ENCODE results near the gene APBA3.
"Not testable (repeated sequence)": the region's sequence is repeated elsewhere in the genome, so short reads cannot be mapped to it uniquely, and the experiment has no call there.

APBA3 gene

DNA sequence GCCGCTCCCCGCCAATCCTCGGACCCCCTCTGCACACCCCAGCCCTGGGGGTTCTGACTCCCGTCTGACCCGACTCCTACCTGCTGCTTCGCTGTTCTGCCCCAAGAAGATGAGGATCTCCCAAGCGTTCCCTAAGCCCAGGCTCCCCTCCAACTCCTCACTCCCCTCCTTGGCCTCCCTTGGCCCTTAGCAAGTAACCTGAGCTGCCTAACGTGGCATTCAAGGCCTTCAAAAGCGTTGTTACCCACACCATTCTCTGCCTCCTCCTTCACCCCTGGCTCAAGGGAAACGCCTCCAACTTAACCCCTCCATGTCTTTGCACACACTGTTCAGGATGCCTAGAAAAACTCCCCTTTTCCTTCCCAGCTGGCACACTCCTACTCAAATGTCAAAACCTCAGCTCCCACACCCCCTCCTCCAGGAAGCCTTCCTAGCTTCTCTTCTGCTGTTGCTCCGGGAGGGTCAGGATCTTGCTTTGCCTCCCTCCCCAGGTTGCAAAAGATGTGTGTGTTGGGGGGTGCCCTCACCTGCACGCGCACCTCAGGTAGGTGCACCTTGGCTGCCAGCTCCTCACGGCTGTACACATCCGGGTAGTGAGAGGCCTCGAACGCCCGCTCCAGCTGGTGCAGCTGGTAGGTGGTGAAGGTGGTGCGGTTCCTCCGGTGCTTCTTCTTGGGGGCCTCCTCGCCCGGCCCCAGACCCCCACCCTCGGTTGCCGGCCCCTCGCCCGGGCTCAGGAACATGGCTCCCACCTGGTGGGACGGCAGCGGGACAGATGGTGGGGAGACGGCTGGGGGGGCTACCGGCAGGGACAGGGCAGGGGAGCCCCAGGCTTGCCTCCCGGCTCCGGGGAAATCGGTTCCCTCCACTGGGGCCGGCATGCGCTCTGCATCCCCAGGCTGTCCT is 9.8 kb upstream of the APBA3 start:
- DNase-seq (ENCODE audit: low spot score): no peak

DNA sequence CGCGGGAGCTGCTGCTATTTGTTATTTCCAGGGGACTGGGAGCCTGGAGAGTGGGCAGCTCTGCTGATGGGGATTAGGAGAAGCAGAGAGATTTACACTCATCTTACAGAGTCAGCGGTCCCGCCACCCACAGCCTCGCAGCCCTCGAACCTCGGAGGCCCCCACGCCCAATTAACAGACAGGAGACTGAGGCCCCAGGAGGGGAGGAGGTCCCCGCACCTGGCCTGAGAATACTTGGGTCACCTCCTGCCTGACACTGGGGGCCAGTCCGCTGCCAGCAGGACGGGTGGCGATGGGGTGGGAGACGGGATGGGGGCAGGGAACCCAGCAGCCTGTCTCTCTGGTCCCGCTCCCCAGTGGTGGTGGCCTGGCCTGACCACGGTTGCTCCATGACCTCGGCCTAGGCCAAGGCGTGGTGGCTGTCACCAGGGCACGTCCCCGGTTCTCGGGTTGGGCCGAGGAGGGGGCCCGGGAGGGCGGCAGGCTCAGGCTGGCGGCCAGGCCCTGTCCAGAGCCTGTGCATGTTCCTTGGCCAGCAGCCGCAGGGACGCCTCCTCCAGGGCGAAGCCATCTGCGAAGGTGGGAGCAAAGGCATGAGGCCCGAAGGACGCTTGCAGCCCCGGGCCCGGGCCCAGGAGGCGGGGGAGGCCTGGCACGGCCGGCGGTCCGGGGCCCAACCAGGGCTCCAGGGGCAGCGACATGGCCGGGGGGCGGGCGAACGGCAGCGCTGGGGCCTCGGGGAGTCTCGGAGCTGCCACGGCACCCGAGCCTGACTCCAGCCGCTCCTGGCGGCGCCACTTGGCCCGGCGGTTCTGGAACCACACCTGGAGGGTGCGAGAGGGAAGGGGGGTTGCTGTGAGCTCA is 8.9 kb upstream of the APBA3 start:
- DNase-seq (ENCODE audit: low spot score): no peak

DNA sequence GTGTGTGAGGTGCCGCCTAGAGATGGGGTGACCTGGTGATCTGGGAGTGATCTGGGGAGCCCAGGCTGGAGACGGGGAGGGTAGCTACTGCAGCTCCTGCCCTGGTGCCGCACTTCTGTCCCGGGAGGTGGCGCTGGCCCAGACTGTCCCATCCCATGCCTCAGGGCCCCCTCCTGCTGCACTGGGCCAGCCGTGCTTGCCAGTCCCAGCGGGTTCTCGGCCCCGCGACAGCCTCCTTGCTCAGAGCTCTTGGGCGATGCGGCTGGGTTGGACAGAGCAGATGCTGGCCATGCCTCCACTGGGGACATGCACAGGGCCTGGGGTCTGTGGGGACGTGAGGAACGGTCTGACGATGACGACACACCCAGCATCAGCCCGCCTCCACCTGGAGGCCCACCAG is 8.0 kb upstream of the APBA3 start:
- no peak for DNase-seq (ENCODE audit: low spot score)

- DNase-seq (ENCODE audit: low spot score): no peak
These were observed 7.2 kb upstream of the APBA3 start for GRCh38 chr19:3768748-3769099.

DNA sequence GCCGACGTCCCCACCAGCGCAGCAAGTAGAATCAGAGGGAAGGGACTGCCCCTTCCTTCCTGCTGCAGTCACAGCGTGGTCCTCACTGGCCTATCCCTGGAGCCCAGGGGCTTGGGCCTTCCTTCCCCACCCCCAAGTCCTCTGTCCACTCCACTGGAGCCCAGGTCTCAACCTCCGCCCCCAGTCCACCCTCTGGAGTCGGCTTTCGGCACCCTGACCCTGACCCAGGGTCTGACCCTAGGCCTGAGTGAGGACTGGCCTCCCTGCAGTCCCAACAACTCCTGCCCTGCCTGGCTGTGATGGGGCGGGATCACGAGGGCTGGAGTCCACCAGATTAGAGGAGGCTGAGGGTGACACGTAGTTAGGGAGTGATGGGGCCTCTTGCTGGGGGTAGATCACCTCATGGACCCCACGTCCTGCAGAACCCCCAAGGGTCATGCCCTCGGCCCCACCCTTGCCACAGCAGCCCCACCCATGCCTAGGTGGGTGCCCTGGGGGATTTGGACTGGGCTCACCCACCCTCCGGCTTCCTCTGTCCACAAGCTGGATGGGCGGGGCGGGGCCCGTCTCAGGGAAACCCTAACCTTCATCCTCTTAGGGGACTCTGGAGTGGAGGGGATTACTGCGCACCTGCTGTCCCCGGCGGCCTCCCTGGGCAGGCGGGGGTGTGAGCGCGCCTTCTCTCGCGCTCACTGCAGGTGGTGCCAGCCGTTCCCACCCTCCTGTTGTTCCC is 6.7 kb upstream of the APBA3 start:
- DNase-seq (ENCODE audit: low spot score): no peak

DNA sequence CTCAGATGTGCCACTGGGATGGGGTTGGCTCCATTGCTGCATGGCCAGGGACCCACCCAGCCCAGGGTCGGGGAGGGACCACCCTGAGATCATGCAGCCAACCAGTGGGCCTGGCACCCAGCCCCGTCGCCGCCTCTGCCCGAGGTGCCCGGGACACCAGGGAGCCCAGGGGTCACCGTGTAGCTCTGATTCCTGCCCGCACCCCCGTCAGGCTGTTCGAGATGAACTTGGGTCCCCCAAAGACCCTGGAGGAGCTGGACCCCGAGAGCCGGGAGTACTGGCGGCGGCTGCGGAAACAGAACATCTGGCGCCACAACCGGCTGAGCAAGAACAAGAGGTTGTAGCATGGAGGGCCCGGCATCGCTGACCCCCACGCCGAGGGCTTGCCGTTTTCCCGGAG is 5.6 kb upstream of the APBA3 start:
- DNase-seq (ENCODE audit: low spot score): no peak

DNA sequence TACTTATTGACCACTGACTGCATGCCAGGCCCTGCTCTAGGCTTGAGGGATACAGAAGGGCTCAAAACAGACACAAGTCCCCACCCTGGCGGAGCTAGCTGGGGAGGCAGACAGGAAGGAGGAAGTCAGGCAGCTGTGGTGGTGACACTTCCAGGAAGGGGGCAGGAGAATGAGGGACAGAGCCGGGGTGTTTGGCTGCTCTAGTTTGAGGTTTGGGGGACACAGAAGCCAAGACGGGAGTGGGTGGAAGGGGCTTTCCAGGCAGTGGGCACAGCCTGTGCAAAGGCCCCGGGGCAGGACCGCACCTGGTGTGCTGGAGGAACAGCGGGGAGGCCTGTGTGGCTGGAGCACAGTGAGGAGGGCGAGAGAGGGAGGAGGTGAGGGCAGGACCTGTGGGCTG is 5.0 kb upstream of the APBA3 start:
- no peak for DNase-seq (ENCODE audit: low spot score)

DNA sequence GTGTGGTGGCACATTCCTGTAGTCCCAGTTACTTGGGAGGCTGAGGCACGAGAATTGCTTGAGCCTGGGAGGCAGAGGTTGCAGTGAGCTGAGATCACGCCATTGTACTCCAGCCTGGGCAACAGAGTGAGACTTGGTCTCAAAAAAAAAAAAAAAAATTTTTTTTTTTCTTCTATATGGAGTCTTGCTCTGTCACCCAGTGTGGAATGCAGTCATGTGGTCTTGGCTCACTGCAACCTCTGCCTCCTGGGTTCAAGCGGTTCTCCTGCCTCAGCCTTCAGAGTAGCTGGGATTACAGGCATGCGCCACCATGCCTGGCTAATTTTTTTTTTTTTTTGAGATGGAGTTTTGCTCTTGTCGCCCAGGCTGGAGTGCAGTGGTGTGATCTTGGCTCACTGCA is 4.3 kb upstream of the APBA3 start:
- not testable (repeated sequence) for DNase-seq (ENCODE audit: low spot score)

DNA sequence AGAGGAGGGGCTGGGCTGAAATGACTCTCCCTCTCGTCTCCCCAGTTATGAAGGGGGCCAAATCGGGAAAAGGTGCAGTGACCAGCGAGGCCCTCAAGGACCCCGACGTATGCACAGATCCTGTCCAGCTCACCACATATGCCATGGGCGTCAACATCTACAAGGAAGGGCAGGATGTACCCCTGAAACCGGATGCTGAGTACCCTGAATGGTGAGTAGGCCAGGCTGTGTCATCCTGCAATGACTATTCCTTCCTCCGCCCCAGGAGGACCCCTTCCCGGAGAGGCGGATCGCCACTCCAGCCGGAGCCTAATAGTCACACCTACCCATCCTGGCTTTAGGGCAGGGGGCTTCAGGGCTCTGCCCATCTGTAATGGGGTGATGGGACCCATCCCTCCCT is 3.6 kb upstream of the APBA3 start:
- no peak for DNase-seq (ENCODE audit: low spot score)

GRCh38 chr19:3762501-3763459 is 1.3 kb upstream of the APBA3 start, which contains the start of gene MRPL54:
TSS of gene MRPL54 (plus strand) at chr19:3762682. CDS start at chr19:3762701, 19 bp downstream.
- DNase-seq (ENCODE audit: low spot score): peak; percentile 100

DNA sequence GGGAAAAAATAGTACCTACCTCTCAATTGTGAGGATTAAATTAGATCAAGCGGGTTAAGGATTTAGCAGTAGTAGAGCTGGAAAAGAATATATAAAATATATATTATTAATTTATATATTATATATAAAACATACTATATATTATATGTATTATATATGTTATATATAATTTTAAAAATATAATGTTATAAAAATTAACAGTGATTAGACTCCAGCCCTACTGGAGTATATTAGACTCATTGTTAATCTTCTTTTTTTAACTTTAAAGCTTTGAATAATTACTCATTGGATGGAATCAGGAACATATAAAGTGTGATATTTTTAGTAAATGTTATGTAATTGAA is 610 bp upstream of the APBA3 start:
- DNase-seq (ENCODE audit: low spot score): no peak

DNA sequence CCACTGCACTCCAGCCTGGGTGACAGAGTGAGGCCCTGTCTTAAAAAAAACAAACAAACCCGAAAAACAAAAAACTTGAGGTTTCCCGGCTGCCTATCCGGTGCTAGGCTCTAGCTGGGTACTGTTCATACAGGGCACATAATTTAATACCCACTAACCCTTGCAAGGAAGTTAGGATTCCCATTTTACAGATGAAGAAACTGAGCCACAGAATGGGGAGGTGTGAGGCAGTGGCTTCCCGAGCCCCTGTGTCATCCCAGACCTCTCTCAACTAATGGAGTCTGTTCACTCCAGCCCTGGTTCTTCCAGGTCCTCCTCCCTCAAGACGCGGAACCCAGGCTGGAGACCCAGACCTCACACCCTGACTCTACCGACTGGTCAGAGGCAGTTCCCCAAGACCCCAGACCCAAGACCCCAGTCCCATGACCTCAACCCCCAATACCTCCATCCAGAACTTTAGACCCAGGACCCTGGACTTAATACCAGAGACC is 576 bp downstream of the APBA3 start:
- DNase-seq (ENCODE audit: low spot score): peak; percentile 36

DNA sequence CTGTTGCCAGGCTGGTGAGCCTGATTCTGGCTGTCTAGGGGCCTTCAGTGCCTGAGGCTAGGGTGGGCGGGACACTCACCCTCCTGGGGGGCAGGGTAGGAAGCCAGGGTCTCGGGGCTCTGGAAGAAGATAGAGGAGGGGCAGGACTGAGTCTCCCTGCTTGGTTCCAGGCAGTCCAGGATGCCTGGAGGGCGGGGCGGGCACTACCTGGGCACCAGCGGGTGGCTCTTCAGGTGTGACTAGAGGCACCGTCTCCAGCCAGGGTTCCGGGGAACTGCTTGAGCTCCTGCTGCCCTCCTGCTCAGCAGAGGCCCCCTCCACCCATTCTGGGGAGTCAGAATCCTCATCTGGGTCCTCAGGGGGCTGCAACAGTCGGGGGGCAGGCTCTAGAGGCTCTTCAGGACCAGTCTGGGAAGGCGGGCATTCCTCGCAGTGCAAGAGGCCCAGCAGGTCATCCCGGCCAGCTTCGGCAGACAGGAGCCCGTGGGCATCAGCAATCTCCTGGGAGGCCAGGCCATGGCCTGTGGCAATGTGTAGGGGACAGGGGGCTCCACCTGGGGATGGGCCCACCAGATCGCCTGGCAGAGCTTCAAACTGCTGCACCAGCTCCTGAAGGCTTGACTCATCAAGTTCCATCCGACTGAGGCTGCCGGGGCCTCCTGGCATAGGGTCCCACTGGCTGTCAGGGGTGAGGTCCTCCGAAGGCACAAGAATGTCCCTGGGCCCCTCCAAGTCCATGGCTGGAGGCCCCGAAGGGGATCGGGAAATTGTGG is 1.8 kb downstream of the APBA3 start:
- DNase-seq (ENCODE audit: low spot score): no peak

- DNase-seq (ENCODE audit: low spot score): not testable (repeated sequence)
These were observed 3.2 kb downstream of the APBA3 start for GRCh38 chr19:3758297-3758696.

DNA sequence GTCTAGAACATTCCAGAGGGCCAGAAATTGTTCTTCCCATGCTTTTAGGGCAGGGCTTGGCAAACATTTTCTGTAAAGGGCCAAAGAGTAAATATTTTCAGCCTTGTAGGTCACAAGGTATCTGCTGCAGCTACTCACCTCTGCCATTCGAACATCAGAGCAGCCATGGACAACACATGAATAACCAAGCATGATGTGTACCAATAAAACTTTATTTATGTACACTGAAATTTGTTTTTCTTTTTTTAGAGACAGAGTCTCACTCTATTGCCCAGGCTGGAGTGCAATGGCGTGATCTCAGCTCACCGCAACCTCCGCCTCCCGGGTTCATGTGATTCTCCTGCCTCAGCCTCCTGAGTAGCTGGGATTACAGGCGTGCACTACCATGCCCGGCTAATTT is 3.8 kb downstream of the APBA3 start:
- DNase-seq (ENCODE audit: low spot score): not testable (repeated sequence)

- no peak for DNase-seq (ENCODE audit: low spot score)
These were observed 7.7 kb downstream of the APBA3 start for GRCh38 chr19:3753631-3754410.

DNA sequence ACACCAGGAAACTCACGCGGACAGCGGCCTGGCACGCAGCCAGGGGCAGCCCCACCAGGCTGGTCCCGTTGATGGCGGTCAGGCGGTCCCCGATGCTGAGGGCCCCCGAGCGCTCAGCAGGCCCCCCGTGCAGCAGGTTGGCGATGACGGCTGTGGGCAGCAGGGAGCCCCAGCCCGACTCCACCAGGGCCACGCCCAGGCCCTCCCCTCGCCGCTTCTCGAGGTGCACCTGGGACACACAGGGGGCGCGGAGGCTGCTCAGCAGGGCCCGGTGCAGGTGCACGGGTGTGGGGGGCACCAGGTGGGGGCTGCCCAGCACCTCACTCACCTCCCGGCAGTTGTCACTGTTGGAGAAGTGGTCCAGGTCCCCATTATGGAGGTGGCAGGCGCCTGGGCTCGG is 9.0 kb downstream of the APBA3 start:
- DNase-seq (ENCODE audit: low spot score): no peak

- no peak for DNase-seq (ENCODE audit: low spot score)
These were observed 10.3 kb downstream of the APBA3 start for GRCh38 chr19:3751236-3751635.

DNA sequence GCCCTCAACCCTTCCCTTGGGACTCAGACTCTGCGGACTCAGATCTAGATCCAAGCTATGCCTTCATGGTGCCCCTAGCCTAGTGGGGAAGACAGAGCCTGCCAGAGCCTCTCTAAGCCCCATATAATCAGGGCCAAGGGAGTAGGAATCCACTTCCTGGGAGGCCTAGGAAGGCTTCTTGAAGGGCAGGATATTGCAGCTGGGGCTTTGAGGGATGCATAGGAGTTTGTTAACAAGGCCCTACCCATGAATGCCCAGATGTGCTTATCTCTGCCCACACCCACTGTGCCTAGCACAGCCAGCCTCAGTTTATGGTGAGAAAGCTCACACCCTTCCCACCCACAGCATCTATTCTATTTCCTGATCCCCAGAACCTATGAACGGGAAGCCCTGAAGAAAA is 11.3 kb downstream of the APBA3 start:
- no peak for DNase-seq (ENCODE audit: low spot score)

DNA sequence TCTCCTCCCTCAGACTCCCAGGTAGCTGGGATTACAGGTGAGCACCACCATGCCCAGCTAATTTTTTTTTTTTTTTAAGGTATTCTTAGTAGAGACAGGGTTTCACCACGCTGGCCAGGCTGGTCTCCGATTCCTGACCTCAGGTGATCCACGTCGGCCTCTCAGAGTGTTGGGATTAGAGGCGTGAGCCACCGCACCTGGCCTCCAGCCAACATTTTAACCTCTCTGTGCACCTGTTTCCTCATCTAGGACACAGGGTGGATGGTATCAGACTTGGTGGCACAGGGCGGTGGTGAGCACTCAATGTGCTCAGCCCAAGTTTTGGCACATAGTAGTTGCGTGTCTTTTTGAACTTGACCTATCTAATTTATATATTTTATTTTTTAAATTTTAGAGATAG is 12.5 kb downstream of the APBA3 start:
- no peak for DNase-seq (ENCODE audit: low spot score)

Data from GM03348 (cell line).